HEK293 (cell line): ENCODE data around the gene RAD50.

Source experiments
- CTCF ChIA-PET: fragments of 350-600 bp; formaldehyde crosslinking; extraction: SDS; loops from one replicate; lab custom pipeline; 2021; ENCODE audit warnings: antibody characterized with exemption; lab: Yijun Ruan, JAX
- POLR2A ChIA-PET: fragments of 300-600 bp; formaldehyde crosslinking; extraction: SDS; loops from one replicate; lab custom pipeline; 2020; ENCODE audit warnings: antibody characterized with exemption, inconsistent platforms; lab: Yijun Ruan, JAX
- H3K27ac ChIP-seq: fragments of 200-500 bp; sonication (Bioruptor generic); 2 replicates; pipeline ENCODE4 v1.5.1; 2014; ENCODE audit warnings: low read depth, low read length, control low read depth, inconsistent platforms; ENCODE audit errors: extremely low read depth
- H3K36me3 ChIP-seq, 2 experiments: fragments of 200-500 bp in 1 of 2; sonication (Bioruptor generic) in 1 of 2; 1 replicate in 1 of 2; 2 replicates in 1 of 2; pipeline ENCODE4 v1.5.1; 2014 to 2017; ENCODE audit warnings: inconsistent platforms in 2 of 2, low read length in 2 of 2; ENCODE audit not compliant: control insufficient read depth in 2 of 2, insufficient read depth in 1 of 2
- H3K4me1 ChIP-seq: fragments of 200-500 bp; sonication (Bioruptor generic); 2 replicates; pipeline ENCODE4 v1.5.1; 2014; ENCODE audit warnings: mild to moderate bottlenecking, low read length, inconsistent platforms; ENCODE audit not compliant: control insufficient read depth, insufficient read depth
- H3K4me3 ChIP-seq: 2 replicates; pipeline ENCODE4 v1.5.1; 2011; ENCODE audit warnings: low read depth, mild to moderate bottlenecking, control low read depth, low read length, moderate library complexity
- H3K9me3 ChIP-seq: fragments of 200-500 bp; sonication (Bioruptor generic); 2 replicates; pipeline ENCODE4 v1.5.1; 2014; ENCODE audit warnings: low read depth, low read length, inconsistent platforms; ENCODE audit not compliant: control insufficient read depth, insufficient read depth
- GLI4 ChIP-seq: fragments of 450-650 bp; formaldehyde crosslinking; IDR thresholded peaks from 2 replicates; pipeline ENCODE4 v1.5.1; 2016; ENCODE audit warnings: missing biosample characterization, missing genetic modification characterization
- SETDB1 ChIP-seq: IDR thresholded peaks from one replicate; pipeline ENCODE4 v1.6.1; 2017; ENCODE audit warnings: mild to moderate bottlenecking, low read length, moderate library complexity, mixed read lengths; ENCODE audit not compliant: insufficient read length
- SP7 ChIP-seq: fragments of 450-650 bp; formaldehyde crosslinking; IDR thresholded peaks from 2 replicates; pipeline ENCODE4 v1.5.1; 2016; ENCODE audit warnings: missing biosample characterization, missing genetic modification characterization
- ZIC2 ChIP-seq: fragments of 450-650 bp; formaldehyde crosslinking; IDR thresholded peaks from 2 replicates; pipeline ENCODE4 v1.5.1; 2016; ENCODE audit warnings: missing biosample characterization, missing genetic modification characterization
- ZNF10 ChIP-seq: fragments of 450-650 bp; formaldehyde crosslinking; IDR thresholded peaks from 2 replicates; pipeline ENCODE4 v1.5.1; 2017; ENCODE audit warnings: missing biosample characterization, missing genetic modification characterization
- ZNF211 ChIP-seq: fragments of 450-650 bp; formaldehyde crosslinking; IDR thresholded peaks from 2 replicates; pipeline ENCODE4 v1.5.1; 2016; ENCODE audit warnings: low read depth, missing biosample characterization, missing genetic modification characterization
- ZNF223 ChIP-seq: fragments of 450-650 bp; formaldehyde crosslinking; IDR thresholded peaks from 2 replicates; pipeline ENCODE4 v1.5.1; 2016; ENCODE audit warnings: missing biosample characterization, missing genetic modification characterization
- ZNF239 ChIP-seq: fragments of 450-650 bp; formaldehyde crosslinking; IDR thresholded peaks from 2 replicates; pipeline ENCODE4 v1.5.1; 2016; ENCODE audit warnings: missing biosample characterization, missing genetic modification characterization
- ZNF274 ChIP-seq, 2 experiments: fragments of 200-500 bp in 1 of 2; fragments of 450-650 bp in 1 of 2; sonication (Bioruptor generic) in 1 of 2; formaldehyde crosslinking in 1 of 2; IDR thresholded peaks; 2 replicates each; pipeline versions ENCODE4 v1.5.1 to v1.6.1; 2014 to 2016; ENCODE audit warnings: borderline replicate concordance in 1 of 2, inconsistent platforms in 1 of 2, low read length in 1 of 2, missing biosample characterization in 1 of 2, missing genetic modification characterization in 1 of 2
- ZNF394 ChIP-seq: fragments of 450-650 bp; formaldehyde crosslinking; IDR thresholded peaks from 2 replicates; pipeline ENCODE4 v1.5.1; 2016; ENCODE audit warnings: missing biosample characterization, missing genetic modification characterization, mild to moderate bottlenecking, moderate library complexity, borderline replicate concordance
- ZNF433 ChIP-seq: fragments of 450-650 bp; formaldehyde crosslinking; IDR thresholded peaks from 2 replicates; pipeline ENCODE4 v1.5.1; 2016; ENCODE audit warnings: missing biosample characterization, missing genetic modification characterization, low read depth
- ZNF555 ChIP-seq: fragments of 450-650 bp; formaldehyde crosslinking; conservative IDR thresholded peaks from 2 replicates; pipeline ENCODE4 v1.5.1; 2017; ENCODE audit warnings: missing biosample characterization, mild to moderate bottlenecking, missing genetic modification characterization, inconsistent platforms
- ZNF747 ChIP-seq: fragments of 450-650 bp; formaldehyde crosslinking; IDR thresholded peaks from 2 replicates; pipeline ENCODE4 v1.5.1; 2016; ENCODE audit warnings: missing biosample characterization, missing genetic modification characterization
- ZNF768 ChIP-seq: fragments of 450-650 bp; formaldehyde crosslinking; IDR thresholded peaks from 2 replicates; pipeline ENCODE4 v1.5.1; 2018; ENCODE audit warnings: missing biosample characterization, mild to moderate bottlenecking, missing genetic modification characterization
- ZNF837 ChIP-seq: fragments of 450-650 bp; formaldehyde crosslinking; IDR thresholded peaks from 2 replicates; pipeline ENCODE4 v1.5.1; 2016; ENCODE audit warnings: missing biosample characterization, missing genetic modification characterization
- TF ChIP-seq, protein P1 (sequence below): fragments of 450-650 bp; formaldehyde crosslinking; IDR thresholded peaks from 2 replicates; pipeline ENCODE4 v1.5.1; 2016; ENCODE audit warnings: missing biosample characterization, missing genetic modification characterization
- TF ChIP-seq, protein P2 (sequence below): fragments of 450-650 bp; formaldehyde crosslinking; IDR thresholded peaks from 2 replicates; pipeline ENCODE4 v1.5.1; 2017; ENCODE audit warnings: missing biosample characterization, missing genetic modification characterization
- TF ChIP-seq, protein P3 (sequence below): fragments of 450-650 bp; formaldehyde crosslinking; IDR thresholded peaks from 2 replicates; pipeline ENCODE4 v1.5.1; 2016; ENCODE audit warnings: missing biosample characterization, missing genetic modification characterization, low read depth
- TF ChIP-seq, protein P4 (sequence below): fragments of 450-650 bp; formaldehyde crosslinking; IDR thresholded peaks from 2 replicates; pipeline ENCODE4 v1.5.1; 2017; ENCODE audit warnings: missing biosample characterization, missing genetic modification characterization
- TF ChIP-seq, protein P5 (sequence below): fragments of 450-650 bp; formaldehyde crosslinking; IDR thresholded peaks from 2 replicates; pipeline ENCODE4 v1.5.1; 2016; ENCODE audit warnings: missing biosample characterization, missing genetic modification characterization
- TF ChIP-seq, protein P6 (sequence below): fragments of 450-650 bp; formaldehyde crosslinking; IDR thresholded peaks from 2 replicates; pipeline ENCODE4 v1.5.1; 2017; ENCODE audit warnings: missing biosample characterization, mild to moderate bottlenecking, missing genetic modification characterization, moderate library complexity

Gene RAD50

DNA sequence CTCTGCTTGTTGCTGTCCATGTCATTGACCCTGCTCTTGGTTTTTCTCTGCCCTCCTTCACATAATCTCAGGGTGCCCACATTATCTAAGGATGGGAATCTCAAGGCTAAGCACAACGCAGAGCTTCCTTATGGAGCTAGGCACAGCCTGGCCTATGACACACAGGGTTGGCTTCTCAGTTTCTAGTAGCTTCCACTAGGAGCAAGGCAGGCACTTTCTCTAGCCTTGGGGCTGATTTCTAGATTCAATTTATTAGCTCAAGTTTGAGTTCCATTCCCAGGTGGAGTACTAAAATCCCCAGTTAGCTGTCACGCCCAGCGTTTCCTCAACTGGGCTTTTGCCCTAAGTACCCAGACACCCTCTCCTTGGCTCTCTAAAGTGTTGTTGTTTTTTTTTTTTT is 129.4 kb downstream of the RAD50 start (continued):
- no peak for TF ChIP-seq ZNF394 (tag by site-specific recombination)
- no peak for TF ChIP-seq SETDB1

DNA sequence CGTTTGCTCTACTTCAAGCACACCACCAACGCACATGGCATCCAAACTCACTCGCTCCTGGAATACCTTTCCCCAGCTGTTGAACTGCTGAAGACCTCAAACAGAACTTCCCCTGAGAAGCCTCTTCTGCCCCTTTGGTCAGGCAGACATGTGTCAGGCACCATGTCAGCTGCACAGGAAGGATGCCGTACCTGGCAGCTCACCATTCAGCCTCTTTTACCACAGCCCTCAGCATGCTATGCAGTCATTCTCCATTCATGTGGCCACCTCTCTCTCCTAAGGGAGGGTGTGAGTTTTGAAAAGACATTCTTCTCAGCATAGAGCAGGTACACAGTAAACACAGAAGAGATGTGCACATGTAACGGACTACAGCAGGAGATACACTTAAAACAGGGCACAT is 131.2 kb downstream of the RAD50 start:
- Histone ChIP-seq H3K36me3 (peaks cover 0 to 4% of the 10 kb centered on the region in 2 experiments; a peak in 2 of 3 replicates), H3K9me3 (no peaks in the 10 kb centered on the region), H3K4me1 (peaks cover 4% of the 10 kb centered on the region), H3K27ac (no peak overlapping the region)
- ChIA-PET CTCF (interaction anchor here (0.7 kb wide), 1 partner anchor 161 kb away, joined by 3 read pairs; no protein-coding TSS in a partner anchor), POLR2A (no interaction called here)
- TF ChIP-seq ZIC2 (tag by site-specific recombination) (peak; percentile 56), GLI4 (no peak), ZNF433 (no peak)
- TF ChIP-seq, protein P1, sequence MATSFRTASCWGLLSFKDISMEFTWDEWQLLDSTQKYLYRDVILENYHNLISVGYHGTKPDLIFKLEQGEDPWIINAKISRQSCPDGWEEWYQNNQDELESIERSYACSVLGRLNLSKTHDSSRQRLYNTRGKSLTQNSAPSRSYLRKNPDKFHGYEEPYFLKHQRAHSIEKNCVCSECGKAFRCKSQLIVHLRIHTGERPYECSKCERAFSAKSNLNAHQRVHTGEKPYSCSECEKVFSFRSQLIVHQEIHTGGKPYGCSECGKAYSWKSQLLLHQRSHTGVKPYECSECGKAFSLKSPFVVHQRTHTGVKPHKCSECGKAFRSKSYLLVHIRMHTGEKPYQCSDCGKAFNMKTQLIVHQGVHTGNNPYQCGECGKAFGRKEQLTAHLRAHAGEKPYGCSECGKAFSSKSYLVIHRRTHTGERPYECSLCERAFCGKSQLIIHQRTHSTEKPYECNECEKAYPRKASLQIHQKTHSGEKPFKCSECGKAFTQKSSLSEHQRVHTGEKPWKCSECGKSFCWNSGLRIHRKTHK (tag by site-specific recombination): no peak
- TF ChIP-seq, protein P2, sequence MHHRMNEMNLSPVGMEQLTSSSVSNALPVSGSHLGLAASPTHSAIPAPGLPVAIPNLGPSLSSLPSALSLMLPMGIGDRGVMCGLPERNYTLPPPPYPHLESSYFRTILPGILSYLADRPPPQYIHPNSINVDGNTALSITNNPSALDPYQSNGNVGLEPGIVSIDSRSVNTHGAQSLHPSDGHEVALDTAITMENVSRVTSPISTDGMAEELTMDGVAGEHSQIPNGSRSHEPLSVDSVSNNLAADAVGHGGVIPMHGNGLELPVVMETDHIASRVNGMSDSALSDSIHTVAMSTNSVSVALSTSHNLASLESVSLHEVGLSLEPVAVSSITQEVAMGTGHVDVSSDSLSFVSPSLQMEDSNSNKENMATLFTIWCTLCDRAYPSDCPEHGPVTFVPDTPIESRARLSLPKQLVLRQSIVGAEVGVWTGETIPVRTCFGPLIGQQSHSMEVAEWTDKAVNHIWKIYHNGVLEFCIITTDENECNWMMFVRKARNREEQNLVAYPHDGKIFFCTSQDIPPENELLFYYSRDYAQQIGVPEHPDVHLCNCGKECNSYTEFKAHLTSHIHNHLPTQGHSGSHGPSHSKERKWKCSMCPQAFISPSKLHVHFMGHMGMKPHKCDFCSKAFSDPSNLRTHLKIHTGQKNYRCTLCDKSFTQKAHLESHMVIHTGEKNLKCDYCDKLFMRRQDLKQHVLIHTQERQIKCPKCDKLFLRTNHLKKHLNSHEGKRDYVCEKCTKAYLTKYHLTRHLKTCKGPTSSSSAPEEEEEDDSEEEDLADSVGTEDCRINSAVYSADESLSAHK (tag by site-specific recombination): no peak
- TF ChIP-seq, all 188 proteins: peak for 1
- no peak overlapping the region for H3K4me3 ChIP-seq

DNA sequence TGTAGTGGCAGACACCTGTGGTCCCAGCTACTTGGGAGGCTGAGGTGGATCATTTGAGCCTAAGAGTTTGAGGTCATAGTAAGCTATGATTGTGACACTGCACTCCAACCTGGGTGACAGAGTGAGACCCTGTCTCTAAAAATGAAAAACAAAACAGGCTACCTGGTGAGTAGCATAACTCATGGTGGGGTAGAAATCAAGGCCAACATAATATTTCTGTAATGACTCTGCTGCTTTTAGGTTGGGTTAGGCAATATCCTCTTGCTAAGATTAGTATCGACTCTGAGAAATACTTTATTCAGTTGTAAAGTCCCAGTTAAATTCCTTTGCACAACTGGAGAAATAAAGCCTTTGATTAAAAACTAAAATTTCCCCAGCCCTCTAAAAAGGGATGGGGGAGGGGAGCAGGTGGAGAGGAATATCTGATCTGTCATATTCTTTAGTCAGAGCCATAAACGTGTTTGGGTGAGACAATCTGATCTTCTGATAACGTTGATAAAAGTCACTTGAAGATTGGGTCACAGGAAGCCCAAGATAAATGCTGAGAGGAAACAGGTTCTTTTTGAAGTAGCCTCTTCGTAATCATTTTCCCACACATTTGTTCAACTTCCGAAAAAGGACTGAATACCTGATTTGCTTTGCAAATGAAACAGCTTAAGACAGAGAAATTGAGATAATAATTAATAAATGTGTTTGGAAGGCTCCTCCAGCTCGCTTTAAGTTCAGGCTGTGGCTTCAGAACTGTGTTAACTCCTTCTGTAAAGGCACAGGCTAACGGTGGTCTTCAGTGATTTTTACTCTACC is 132.0 kb downstream of the RAD50 start:
- POLR2A ChIA-PET: interaction anchor here (1.3 kb wide), 1 partner anchor 49 kb away, joined by 3 read pairs; the partner anchor contains the start of gene KIF3A
- H3K27ac ChIP-seq: no peak overlapping the region
- no peak overlapping the region for H3K4me3 ChIP-seq
- peaks cover 0 to 4% of the 10 kb centered on the region in 2 experiments; a peak in 2 of 3 replicates for H3K36me3 ChIP-seq
- CTCF ChIA-PET: interaction anchor here (0.6 to 0.7 kb wide), 2 partner anchors 92 to 162 kb away, joined by 3 read pairs; no protein-coding TSS in a partner anchor
- H3K4me1 ChIP-seq: peaks cover 4% of the 10 kb centered on the region
- H3K9me3 ChIP-seq: no peaks in the 10 kb centered on the region
- TF ChIP-seq ZNF747 (tag by site-specific recombination): no peak
- TF ChIP-seq, protein P3, sequence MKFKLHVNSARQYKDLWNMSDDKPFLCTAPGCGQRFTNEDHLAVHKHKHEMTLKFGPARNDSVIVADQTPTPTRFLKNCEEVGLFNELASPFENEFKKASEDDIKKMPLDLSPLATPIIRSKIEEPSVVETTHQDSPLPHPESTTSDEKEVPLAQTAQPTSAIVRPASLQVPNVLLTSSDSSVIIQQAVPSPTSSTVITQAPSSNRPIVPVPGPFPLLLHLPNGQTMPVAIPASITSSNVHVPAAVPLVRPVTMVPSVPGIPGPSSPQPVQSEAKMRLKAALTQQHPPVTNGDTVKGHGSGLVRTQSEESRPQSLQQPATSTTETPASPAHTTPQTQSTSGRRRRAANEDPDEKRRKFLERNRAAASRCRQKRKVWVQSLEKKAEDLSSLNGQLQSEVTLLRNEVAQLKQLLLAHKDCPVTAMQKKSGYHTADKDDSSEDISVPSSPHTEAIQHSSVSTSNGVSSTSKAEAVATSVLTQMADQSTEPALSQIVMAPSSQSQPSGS (tag by site-specific recombination): no peak
- no peak for TF ChIP-seq ZNF274 (IDR thresholded peaks at IDR 0.05; ENCODE audit: low read length)
- no peak for TF ChIP-seq ZNF274 (tag by site-specific recombination; IDR thresholded peaks at IDR 0.05; ENCODE audit: borderline replicate concordance)
- TF ChIP-seq ZNF555: no peak
- TF ChIP-seq, protein P4, sequence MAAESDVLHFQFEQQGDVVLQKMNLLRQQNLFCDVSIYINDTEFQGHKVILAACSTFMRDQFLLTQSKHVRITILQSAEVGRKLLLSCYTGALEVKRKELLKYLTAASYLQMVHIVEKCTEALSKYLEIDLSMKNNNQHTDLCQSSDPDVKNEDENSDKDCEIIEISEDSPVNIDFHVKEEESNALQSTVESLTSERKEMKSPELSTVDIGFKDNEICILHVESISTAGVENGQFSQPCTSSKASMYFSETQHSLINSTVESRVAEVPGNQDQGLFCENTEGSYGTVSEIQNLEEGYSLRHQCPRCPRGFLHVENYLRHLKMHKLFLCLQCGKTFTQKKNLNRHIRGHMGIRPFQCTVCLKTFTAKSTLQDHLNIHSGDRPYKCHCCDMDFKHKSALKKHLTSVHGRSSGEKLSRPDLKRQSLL (tag by site-specific recombination): no peak
- TF ChIP-seq, protein P5, sequence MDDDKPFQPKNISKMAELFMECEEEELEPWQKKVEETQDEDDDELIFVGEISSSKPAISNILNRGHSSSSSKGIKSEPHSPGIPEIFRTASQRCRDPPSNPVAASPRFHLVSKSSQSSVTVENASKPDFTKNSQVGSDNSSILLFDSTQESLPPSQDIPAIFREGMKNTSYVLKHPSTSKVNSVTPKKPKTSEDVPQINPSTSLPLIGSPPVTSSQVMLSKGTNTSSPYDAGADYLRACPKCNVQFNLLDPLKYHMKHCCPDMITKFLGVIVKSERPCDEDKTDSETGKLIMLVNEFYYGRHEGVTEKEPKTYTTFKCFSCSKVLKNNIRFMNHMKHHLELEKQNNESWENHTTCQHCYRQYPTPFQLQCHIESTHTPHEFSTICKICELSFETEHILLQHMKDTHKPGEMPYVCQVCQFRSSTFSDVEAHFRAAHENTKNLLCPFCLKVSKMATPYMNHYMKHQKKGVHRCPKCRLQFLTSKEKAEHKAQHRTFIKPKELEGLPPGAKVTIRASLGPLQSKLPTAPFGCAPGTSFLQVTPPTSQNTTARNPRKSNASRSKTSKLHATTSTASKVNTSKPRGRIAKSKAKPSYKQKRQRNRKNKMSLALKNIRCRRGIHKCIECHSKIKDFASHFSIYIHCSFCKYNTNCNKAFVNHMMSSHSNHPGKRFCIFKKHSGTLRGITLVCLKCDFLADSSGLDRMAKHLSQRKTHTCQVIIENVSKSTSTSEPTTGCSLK: no peak
- no peak for TF ChIP-seq SP7 (tag by site-specific recombination)
- TF ChIP-seq ZNF768 (tag by site-specific recombination): no peak
- TF ChIP-seq ZNF837 (tag by site-specific recombination): no peak
- TF ChIP-seq ZNF211 (tag by site-specific recombination): no peak
- no peak for TF ChIP-seq ZNF223
- no peak for TF ChIP-seq ZNF239 (tag by site-specific recombination)
- TF ChIP-seq, protein P6, sequence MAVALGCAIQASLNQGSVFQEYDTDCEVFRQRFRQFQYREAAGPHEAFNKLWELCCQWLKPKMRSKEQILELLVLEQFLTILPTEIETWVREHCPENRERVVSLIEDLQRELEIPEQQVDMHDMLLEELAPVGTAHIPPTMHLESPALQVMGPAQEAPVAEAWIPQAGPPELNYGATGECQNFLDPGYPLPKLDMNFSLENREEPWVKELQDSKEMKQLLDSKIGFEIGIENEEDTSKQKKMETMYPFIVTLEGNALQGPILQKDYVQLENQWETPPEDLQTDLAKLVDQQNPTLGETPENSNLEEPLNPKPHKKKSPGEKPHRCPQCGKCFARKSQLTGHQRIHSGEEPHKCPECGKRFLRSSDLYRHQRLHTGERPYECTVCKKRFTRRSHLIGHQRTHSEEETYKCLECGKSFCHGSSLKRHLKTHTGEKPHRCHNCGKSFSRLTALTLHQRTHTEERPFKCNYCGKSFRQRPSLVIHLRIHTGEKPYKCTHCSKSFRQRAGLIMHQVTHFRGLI: no peak
- no peak for TF ChIP-seq ZNF10
